ENCODE measurements around the gene SLC12A2.

The SLC12A2 gene

GRCh38 chr5:128097781-128098180, 14.2 kb downstream of the SLC12A2 start:
- no peak for DNase-seq (ENCODE audit: low spot score)

- no peak for DNase-seq (ENCODE audit: low spot score)
These were observed 16.4 kb downstream of the SLC12A2 start for GRCh38 chr5:128099944-128100343.

GRCh38 chr5:128100860-128101557, 17.4 kb downstream of the SLC12A2 start:
- no peak for DNase-seq (ENCODE audit: low spot score)

GRCh38 chr5:128101676-128102075, 18.1 kb downstream of the SLC12A2 start:
- peak; percentile 14 for DNase-seq (ENCODE audit: low spot score)

GRCh38 chr5:128105203-128105602, 21.6 kb downstream of the SLC12A2 start:
- DNase-seq (ENCODE audit: low spot score) = no peak

GRCh38 chr5:128109138-128109537, 25.6 kb downstream of the SLC12A2 start:
- DNase-seq (ENCODE audit: low spot score) = peak; percentile 10

- no peak for DNase-seq (ENCODE audit: low spot score)
These were observed 26.2 kb downstream of the SLC12A2 start for GRCh38 chr5:128109766-128110165.

GRCh38 chr5:128111818-128112448, 28.4 kb downstream of the SLC12A2 start:
- DNase-seq (ENCODE audit: low spot score) = no peak

- no peak for DNase-seq (ENCODE audit: low spot score)
These were observed 32.9 kb downstream of the SLC12A2 start for GRCh38 chr5:128116445-128116844.

- DNase-seq (ENCODE audit: low spot score) = no peak
These were observed 34.6 kb downstream of the SLC12A2 start for GRCh38 chr5:128118214-128118613.

- peak; percentile 14 for DNase-seq (ENCODE audit: low spot score)
These were observed 38.1 kb downstream of the SLC12A2 start for GRCh38 chr5:128121651-128122050.

GRCh38 chr5:128123936-128124335, 40.4 kb downstream of the SLC12A2 start:
- no peak for DNase-seq (ENCODE audit: low spot score)

GRCh38 chr5:128126241-128126640, 42.7 kb downstream of the SLC12A2 start:
- DNase-seq (ENCODE audit: low spot score) = no peak

- DNase-seq (ENCODE audit: low spot score) = no peak
These were observed 48.9 kb downstream of the SLC12A2 start for GRCh38 chr5:128132499-128132898.

GRCh38 chr5:128135286-128135685, 51.7 kb downstream of the SLC12A2 start:
- DNase-seq (ENCODE audit: low spot score) = no peak

GRCh38 chr5:128143911-128144310, 60.3 kb downstream of the SLC12A2 start:
- DNase-seq (ENCODE audit: low spot score) = no peak

- DNase-seq (ENCODE audit: low spot score) = no peak
These were observed 60.9 kb downstream of the SLC12A2 start for GRCh38 chr5:128144491-128144890.

GRCh38 chr5:128146671-128147070, 63.1 kb downstream of the SLC12A2 start:
- no peak for DNase-seq (ENCODE audit: low spot score)

- DNase-seq (ENCODE audit: low spot score) = peak; percentile 18
These were observed 71.4 kb downstream of the SLC12A2 start for GRCh38 chr5:128154943-128155342.

GRCh38 chr5:128155776-128156175, 72.2 kb downstream of the SLC12A2 start:
- peak; percentile 43 for DNase-seq (ENCODE audit: low spot score)

GRCh38 chr5:128156521-128156920, 73.0 kb downstream of the SLC12A2 start:
- DNase-seq (ENCODE audit: low spot score) = no peak

GRCh38 chr5:128158342-128158741, 74.8 kb downstream of the SLC12A2 start:
- DNase-seq (ENCODE audit: low spot score) = no peak

- DNase-seq (ENCODE audit: low spot score) = no peak
These were observed 80.4 kb downstream of the SLC12A2 start for GRCh38 chr5:128163991-128164390.

All from D341Med (cell line).